NCI-H82 treated with DMSO at 0.1 percent for 48 hours (cell line): Measurements from ENCODE around the gene CLRN3.

Experiments
- DNase-seq: peaks from one replicate; lab custom pipeline; 2025; ENCODE audit not compliant: unreplicated experiment; lab: John Stamatoyannopoulos, UW

The CLRN3 gene

GRCh38 chr10:127919418-127920271 is 26.9 kb upstream of the CLRN3 start:
- no peak for DNase-seq

- no peak for DNase-seq
These were observed 25.8 kb upstream of the CLRN3 start for GRCh38 chr10:127918572-127918971.

- no peak for DNase-seq
These were observed 24.1 kb upstream of the CLRN3 start for GRCh38 chr10:127916826-127917225.

GRCh38 chr10:127915324-127915723 is 22.6 kb upstream of the CLRN3 start:
- DNase-seq = no peak

GRCh38 chr10:127913368-127913759 is 20.6 kb upstream of the CLRN3 start:
- no peak for DNase-seq

- DNase-seq = no peak
These were observed 20.0 kb upstream of the CLRN3 start for GRCh38 chr10:127912607-127913367.

- no peak for DNase-seq
These were observed 19.1 kb upstream of the CLRN3 start for GRCh38 chr10:127911867-127912257.

GRCh38 chr10:127911218-127911866 is 18.6 kb upstream of the CLRN3 start:
- DNase-seq = no peak

GRCh38 chr10:127910464-127910770 is 17.7 kb upstream of the CLRN3 start:
- no peak for DNase-seq

GRCh38 chr10:127909716-127910463 is 17.1 kb upstream of the CLRN3 start:
- DNase-seq = no peak

GRCh38 chr10:127908959-127909267 is 16.2 kb upstream of the CLRN3 start:
- no peak for DNase-seq

GRCh38 chr10:127908106-127908958 is 15.6 kb upstream of the CLRN3 start:
- no peak for DNase-seq

- no peak for DNase-seq
These were observed 14.8 kb upstream of the CLRN3 start for GRCh38 chr10:127907411-127908105.

- DNase-seq = no peak
These were observed 14.0 kb upstream of the CLRN3 start, which contains the start of gene PTPRE for GRCh38 chr10:127906548-127907377. Gene PTPRE (plus strand): TSS chr10:127907103. CDS start chr10:128040882, 133,779 bp downstream.

- DNase-seq = no peak
These were observed 13.1 kb upstream of the CLRN3 start for GRCh38 chr10:127905848-127906261.

GRCh38 chr10:127905001-127905847 is 12.5 kb upstream of the CLRN3 start:
- no peak for DNase-seq

- no peak for DNase-seq
These were observed 11.7 kb upstream of the CLRN3 start for GRCh38 chr10:127904311-127905000.
